ENCODE results near the gene TMEM92.
"Not testable (repeated sequence)": the region's sequence is repeated elsewhere in the genome, so short reads cannot be mapped to it uniquely, and the experiment has no call there.

The TMEM92 gene

DNA sequence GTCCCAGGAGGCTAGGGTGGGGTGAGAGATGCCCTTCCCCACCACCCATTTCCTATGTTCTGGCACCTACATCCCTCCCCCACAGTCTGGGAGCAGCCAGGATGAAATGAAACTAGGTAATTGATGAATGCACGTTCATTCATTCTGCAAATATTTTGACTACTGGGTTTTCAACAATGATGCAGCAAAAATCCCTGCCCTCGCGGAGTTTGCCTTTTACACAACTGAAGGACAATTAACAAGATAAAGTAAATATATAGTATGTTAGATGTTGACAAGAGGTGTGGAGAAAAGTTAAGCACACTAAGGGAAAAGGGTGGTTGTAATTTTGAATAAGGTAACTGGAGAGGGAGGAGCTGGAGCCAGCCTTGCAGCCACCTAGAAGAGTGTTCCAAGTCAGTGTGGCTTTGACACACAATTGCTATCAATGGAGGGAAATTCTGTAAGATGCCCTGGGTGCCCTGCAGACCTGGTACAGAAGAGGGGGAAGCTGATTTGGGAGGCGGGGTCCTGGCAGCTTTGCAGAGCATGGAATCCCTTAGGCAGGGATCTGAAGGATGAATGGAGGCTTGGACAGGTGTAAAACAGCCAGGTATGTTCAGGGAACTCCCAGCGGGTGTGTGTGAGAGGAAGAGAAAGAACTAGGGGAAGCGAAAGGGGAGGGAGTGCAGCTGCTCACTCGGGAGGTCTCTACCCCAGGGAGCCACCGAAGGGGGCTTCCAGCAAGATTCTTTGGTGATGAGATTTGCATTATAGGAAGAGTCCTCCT, 2.5 kb downstream of the TMEM92 start:
- DNase-seq, result no peak

DNA sequence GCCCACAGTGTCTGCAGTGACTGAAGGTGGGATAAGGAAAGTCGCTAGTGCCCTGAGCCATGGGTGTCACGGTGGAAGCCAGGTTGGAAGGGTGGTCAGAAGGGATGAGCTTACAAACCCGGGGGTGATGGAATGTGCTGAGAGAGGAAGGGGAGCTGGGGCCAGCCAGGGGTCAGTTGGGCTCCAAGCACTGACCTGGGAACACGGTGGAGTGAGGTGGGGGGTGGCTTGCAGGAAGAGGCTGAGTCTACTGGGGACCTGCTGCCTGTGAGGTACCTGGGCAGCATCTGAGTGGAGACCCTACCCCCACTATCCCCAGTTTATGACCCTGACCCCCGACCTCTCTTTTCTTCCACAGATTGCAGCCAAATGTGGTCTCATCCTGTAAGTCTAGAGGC, 3.1 kb downstream of the TMEM92 start:
- no peak for DNase-seq

DNA sequence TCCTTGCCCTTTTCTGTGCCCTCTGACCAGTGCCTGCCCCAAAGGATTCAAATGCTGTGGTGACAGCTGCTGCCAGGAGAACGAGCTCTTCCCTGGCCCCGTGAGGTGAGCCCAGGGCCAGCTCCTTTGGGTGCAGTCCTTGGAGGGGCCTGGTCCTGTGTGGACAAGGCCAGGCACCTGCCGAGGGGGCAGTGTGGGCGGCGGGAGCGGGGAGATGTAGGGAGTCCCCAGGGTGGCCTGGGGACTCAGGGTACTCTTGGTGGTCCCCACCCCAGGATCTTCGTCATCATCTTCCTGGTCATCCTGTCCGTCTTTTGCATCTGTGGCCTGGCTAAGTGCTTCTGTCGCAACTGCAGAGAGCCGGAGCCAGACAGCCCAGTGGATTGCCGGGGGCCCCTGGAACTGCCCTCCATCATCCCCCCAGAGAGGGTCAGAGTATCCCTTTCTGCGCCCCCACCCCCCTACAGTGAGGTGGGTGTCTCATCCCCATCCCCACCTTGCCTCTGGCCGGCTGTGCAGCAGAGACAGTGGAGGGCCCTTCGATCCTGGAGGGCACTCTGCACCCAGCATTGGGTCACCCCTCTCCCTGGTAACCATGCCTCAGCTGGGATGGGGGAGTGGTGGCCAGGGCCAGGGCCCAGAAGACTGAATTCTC, 4.4 kb downstream of the TMEM92 start:
- no peak for DNase-seq

DNA sequence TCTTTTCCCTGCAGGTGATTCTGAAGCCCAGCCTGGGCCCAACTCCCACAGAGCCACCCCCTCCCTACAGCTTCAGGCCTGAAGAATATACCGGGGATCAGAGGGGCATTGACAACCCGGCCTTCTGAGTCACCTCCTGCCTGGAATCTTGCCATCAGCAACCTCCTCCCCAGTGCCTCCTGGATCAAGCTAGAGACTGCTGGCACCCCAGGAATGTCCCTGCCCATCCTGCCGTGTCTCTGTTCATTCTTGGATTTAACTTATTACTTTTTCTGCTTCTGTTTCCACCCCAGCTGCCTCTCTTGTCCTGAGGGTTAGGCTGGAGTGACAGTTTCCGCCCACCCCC, 4.9 kb downstream of the TMEM92 start:
- no peak for DNase-seq

DNA sequence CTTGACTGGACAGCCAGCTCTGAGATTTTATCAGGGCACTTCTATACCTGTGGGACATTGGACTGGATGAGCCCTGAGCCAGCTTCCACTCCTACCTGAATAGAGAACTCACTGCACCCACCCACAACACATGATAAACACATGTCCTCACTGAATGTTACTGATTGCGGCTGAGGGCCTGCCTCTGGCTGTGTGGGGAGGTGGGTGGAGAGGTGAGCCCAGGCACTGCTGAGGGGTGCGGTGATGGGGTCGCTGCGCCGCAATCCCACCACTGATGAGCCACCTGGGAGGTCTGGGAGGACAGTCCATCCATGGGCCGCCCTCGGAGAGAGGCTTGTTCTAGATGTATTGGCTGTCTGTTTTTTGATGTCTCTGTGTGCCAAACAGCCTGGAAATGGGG, 5.4 kb downstream of the TMEM92 start:
- no peak for DNase-seq

DNA sequence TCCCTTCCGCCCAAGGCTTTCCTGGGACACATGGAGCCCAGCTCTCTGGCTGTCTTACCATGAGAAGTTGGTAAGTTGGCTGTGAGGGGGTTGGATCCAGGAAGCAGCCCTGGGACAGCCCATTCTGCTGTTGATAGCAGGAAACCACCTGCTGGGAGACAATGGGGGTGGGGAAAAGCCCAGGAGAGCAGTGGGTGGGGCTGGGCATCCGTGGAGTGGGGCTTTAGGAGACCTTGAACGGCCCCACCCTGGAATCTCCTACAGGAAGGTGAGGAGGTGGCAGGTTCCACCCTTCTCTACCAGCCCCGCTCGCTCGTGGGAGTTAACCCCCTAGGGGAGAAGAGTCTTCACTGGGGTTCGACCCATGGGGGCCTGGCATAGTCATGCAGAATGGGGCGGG, 5.8 kb downstream of the TMEM92 start:
- DNase-seq, result no peak

DNA sequence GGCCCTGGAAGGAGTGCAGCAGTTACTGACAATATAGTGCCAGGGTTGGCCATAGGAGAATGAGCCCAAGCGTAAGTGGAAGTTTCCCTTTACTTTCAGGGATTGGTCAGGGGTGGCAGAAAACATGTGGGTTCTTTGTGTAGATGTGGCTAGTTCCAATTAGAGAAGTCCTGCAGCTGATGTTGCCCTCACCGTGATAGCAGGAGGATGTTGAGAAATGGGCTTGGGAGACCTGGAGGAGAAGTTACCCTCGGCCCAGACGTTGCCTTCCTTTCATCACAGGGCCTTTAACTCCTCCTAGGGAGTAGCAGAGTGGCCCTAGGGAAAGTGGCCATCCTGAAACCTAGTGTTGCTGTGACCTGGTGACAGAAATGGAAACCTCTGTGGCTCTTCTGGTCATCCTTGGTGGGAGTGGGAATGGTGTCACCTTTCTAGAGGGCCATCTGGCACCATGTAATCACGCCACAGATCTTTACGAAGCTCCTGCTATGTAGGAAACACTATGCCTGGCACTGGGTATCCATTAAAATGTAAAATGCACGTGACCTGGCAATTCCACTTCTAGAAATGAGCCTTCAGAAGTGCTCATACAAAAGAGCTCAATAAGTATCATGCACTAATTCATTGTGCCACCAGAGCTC, 6.7 kb downstream of the TMEM92 start:
- no peak for DNase-seq

DNA sequence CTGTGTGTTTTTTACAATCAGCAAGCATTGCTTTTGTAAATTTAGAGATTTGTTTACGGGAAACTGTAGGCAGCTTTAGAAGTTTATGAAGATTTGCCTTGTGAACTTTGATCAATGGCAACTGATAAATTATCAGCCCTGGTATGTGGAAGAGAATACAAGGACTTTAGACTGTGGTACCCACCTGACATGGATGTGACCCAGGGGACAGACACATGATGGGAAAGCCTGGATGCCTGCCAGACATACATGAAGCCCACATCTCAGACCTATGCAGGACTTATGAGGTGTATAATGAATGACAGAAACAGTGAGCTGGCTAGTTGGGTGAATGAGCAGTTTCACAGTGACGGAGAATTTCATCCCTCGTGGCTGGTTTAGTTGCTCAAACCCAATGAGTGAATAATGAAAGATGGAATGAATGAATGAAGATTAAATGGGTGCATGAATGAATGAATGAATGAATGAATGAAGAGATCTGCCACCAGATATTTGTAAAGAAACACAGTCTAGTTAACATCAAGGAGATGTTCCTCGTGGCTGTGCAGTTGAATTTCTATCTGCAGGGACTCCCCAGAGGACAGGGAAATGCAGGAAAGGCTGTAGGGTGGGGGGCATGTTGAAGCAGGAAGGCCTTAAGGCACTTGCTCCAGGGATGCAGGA, 7.6 kb downstream of the TMEM92 start:
- DNase-seq, result no peak

DNA sequence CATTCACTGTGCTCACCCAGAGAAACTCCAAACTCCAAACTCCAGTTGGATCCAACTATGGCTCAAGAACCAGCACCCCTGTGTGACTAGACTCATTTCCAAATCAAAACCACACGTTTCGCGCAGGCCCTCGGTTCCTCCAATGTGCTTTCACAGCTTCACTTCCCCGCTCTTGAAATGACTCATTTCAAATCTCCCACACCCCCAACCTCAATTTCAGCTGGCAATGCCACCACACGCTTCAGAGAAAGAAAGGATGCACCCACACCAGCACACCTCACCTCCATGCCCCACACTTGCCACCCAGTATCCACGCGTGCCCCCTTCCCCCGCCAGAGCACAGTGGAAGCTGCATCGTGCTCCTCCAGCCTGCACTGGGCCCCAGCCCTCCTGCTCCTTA, 9.0 kb downstream of the TMEM92 start:
- DNase-seq, result no peak

DNA sequence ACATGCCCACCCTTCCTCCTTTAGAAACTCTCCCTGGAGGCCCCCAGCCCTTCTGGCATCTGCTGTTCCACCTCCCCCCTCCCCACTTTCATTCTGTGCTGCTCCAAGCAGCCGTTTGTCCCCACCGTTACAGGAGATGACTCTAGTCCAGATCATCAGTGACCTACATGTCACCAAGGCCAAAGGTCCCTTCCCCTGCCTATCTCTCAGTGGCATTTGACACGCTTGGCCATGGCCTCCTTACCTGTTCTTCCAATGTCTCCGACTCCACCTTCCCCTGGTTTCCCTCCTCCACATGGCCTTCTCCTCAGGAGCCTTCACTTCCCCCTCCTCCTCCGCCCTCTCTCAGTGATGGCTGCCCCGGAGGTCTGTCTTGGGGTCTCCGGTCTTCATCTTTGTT, 9.4 kb downstream of the TMEM92 start:
- DNase-seq, result no peak

DNA sequence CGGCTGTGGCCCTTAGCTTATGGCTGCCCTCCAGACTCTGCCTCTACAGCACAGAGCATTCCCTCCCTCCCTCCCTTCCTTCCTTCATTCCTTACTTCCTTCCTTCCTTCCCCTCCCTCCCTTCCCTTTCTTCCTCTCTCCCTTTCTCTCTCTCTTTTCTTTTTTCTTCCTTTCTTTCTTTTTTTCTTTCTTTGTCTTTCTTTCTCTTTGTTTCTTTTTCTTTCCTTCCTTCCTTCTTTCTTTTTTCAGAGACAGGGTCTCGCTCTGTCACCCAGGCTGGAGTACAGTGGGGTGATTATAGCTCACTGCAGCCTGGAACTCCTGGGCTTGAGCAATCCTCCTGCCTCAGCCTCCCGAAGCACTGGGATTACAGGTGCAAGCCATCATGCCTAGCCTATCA, 11.7 kb downstream of the TMEM92 start:
- DNase-seq, result no peak

DNA sequence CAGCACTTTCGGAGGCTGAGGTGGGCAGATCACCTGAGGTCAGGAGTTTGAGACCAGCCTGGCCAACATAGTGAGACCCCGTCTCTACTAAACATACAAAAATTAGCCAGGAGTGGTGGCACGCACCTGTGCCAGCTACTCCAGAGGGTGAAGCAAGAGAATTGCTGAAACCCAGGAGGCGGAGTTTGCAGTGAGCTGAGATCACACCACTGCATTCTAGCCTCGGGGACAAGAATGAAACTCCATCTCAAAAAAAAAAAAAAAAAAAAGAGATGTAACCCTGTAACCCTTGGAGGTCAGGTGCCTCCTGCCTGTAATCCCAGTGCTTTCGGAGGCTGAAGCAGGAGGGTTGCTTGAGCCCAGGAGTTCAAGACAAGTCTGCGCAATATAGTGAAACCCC, 13.0 kb downstream of the TMEM92 start:
- DNase-seq, result not testable (repeated sequence)

DNA sequence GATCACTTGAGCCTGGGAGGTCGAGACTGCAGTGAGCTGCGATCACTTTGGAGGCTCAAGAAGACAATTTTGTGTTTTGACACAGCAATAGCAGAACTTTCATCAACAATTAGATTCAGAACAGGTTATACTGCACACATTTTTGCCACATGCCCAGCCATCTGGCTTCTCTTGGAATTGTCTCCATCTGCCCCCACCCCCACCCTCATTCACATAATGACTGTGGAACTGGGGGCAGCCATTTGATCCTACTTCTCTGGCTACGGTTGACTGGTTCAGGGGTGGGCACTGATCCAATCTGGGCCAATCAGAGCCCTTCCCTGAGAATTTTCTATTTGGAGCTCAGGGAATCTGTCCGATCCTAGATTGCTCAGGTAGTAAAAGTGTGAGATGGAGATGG, 14.0 kb downstream of the TMEM92 start:
- DNase-seq, result no peak

DNA sequence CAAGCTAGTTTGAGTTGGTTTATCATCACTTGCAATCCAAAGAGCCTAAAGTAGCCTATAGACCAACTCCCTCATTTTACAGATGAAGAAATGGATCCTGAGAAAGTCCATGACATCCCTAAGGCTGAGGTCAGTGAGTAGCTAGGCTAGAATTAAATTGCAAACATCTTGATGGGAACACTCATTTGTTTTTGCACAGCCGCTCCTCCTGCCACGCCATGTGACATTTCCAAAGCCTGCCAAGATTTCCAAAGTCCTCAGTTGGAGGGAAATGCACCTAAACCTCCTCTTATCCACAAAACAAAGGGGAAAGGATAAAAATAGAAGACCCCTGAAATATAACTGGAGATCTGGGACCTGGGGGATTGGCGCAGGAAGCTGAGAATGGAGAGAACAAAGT, 15.0 kb downstream of the TMEM92 start:
- no peak for DNase-seq

DNA sequence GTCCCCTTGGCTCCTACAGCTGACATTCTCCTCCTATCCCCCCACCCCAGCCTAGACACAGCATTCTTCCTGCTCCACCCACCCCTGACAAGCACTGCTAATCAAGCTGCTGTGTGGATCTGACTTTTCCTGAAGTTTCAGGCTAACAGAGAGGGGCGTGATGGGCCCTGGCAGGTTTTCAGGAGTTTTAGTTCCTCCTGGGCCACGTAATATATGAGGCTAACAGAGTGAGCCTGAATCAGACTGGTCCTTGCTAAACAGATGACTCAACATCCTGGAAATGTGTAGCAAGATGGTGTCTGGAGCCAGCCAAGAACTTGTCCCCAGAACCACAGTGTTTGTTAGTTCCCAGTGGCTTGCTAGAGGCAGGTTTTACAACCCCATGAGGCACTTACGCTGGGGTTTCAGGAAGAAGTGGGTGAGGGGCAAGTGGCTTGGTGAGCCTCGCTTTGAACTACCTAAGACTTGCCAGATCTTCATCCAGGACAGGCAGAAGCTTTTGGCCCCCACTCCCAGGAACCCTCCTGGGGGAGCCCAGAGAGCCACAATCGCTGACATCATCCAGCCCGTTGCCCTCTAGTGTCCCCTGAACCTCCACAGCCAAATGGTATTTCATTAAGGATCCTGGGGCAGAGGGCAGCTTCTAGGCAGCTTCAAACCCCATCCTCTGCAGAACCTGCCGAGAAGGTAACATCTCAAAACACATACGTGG, 15.9 kb downstream of the TMEM92 start:
- DNase-seq, result no peak

DNA sequence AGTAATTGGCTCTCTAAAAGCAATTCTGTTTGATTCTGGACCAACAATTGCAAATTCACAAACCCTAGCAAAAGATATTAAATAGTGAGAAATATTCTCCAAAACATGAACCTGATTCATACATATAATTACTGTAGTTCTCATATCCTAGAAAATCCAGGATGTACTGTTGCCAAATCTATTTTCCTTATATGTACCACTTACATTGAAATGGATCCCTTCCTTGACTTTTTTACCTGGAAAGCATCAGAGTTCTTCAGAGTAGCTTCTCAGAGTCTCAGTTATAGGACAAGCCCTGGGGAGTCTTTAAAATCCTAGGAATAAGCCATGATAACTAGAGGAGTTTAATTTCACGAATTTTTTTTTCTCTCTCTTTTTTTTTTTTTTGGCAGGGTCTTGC, 16.7 kb downstream of the TMEM92 start:
- DNase-seq, result no peak

DNA sequence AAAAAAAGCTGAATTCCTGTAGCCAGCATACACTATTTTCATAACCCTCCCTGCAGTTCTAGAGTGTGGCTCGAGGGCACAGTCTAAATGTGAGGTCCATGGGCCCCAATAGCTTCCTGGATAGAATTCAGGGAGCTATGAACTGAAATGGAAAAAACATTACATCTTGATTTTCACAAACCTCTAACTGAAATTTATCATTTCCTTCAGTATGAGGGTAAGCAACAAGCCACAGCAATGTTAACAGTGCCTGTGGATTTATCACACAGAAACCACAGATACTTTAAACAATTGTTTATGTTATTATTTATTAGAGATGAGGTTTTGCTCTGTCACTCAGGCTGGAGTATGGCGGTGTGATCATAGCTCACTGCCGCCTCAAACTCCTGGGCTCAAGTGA, 18.2 kb downstream of the TMEM92 start:
- DNase-seq, result no peak

DNA sequence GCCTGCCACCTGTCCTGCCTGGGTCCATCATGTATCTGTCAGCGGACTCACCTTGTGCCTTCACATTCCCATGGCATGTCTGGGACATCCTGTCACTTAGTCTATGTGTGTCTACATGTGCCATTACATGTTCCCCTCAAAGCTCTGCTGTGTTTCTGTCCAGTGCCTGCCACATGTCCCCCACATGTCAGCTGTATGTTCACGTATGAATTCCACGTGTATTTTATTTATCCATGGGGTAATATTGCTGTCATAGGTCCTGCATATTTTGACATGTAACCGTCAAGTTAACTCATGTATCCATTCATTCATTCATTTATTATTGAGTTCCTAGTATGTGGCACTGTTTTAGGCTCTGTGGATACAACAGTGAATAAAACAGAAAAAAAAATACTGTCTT, 20.8 kb downstream of the TMEM92 start:
- DNase-seq, result no peak

DNA sequence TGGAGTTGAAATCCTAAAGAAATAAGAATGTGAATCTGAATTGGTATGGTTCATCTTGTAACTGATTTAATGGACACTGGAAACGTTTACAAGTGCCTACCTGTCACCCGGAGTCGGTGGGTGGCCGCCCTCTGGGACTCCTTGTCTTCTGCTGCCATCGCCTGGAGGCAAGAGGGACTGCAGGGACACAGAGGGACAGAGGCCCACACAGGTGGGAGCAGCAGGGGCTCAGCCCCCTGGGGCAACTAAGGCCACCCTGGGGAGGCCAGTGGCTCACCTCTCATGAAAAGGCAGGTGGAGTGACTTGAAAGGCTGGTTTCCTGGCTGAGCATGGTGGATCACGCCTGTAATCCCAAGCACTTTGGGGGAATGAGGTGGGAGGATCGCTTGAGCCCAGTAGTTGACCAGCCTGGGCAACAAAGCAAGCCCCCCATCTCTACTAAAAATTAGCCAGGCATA, 23.2 kb downstream of the TMEM92 start:
- DNase-seq, result peak; percentile 64

DNA sequence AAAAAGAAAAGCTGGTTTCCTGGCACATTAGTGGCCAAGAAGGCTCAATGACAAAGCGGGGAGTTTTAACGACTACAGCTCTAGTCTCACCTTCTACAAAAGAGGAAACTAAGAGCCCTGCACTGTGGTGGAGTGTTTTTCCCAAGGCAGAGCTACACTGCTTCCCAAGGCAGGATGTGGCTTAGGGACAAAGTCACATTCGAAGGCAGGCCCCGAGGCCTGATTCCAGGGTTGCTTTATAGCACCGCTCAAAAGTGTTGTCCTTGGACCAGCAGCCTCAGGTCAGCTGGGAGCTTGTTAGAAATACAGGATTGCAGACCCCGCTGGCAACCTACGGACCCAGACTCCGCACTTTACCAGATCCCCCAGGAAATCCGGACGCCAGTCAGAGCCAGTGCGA, 23.8 kb downstream of the TMEM92 start:
- DNase-seq, result no peak

DNA sequence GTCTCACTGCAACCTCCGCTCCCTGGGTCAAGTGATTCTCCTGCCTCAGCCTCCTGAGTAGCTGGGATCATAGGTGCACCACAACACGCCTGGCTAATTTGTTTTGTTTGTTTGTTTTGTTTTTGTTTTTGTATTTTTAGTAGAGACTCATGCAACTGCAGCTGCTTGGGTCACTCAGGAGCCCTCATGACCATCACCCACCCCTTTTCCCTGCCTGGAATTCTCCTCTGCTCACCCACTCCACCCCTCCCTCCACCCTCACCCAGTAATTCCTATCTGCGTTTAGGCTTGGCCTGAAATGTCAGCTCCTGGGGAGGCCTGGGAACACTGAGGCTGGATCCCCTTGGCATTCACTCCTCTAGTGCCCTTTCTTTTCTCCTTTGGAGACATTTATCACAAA, 25.5 kb downstream of the TMEM92 start:
- DNase-seq, result no peak

DNA sequence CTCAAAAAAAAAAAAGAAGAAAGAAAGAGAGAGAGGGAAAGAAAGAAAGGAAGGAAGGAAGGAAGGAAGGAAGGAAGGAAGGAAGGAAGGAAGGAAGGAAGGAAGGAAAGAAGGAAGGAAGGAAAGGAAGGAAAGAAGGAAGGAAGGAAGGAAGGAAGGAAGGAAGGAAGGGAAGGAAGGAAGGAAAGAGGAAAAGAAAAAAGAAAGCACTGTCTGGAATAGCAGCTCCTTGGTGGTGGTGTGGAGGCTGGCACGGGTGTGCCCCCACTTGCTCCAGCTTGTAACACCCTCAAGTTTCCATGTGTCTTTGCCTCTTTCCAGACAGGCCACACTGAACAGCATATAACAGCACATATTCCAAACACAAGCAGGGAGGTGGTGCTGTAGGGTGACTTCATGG, 26.6 kb downstream of the TMEM92 start:
- not testable (repeated sequence) for DNase-seq

DNA sequence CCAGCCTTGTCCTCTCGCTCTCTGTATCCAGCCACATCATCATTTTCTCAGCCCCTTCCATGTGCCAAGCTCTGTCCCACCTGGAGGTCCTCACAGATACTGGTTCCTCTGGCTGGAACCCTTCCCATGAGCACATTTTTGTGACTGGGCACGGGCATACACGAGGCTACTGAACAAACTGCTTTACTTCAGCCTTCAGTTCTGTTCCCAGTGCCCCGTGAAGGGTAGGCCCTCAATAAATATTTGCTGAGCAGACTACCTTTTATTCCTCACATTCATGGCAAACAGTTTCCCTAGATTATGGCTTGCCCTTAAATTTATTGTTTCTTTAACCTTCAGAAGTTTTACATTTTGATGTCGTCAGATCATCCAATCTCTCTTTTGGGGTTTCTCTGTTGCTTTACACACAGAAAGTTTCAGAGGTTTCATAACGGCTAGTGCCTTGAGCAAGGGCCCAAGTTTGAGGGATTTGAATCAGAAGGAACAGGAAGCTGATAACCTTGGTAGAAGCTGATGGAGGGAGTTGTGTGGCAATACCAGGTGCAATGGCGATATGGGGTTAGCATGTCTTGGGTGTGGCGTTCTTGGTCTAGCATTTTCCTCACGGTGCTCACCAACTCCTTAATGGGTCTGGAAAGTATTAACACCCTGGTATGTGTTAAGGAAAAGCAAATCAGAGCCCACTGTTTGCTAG, 27.8 kb downstream of the TMEM92 start:
- DNase-seq, result no peak

Data from NCI-H2107 (cell line).